Measurements from ENCODE around the gene SSH3.

The SSH3 gene

GRCh38 chr11:67280788-67281551 lies 22.4 kb upstream of the SSH3 start:
- Histone ChIP-seq H3K4me1 (ENCODE audit: insufficient read depth, low read length) (no peaks in the 10 kb centered on the region), H2AFZ (ENCODE audit: low read depth, low read length) (no peak overlapping the region), H3K4me3 (ENCODE audit: low read length) (no peak overlapping the region), H3K27me3 (ENCODE audit: insufficient read depth, low read length) (no peaks in the 10 kb centered on the region), H3K9me3 (ENCODE audit: low read length) (no peaks in the 10 kb centered on the region), H3K36me3 (ENCODE audit: insufficient read depth, low read length) (peaks cover 57% of the 10 kb centered on the region)

DNA sequence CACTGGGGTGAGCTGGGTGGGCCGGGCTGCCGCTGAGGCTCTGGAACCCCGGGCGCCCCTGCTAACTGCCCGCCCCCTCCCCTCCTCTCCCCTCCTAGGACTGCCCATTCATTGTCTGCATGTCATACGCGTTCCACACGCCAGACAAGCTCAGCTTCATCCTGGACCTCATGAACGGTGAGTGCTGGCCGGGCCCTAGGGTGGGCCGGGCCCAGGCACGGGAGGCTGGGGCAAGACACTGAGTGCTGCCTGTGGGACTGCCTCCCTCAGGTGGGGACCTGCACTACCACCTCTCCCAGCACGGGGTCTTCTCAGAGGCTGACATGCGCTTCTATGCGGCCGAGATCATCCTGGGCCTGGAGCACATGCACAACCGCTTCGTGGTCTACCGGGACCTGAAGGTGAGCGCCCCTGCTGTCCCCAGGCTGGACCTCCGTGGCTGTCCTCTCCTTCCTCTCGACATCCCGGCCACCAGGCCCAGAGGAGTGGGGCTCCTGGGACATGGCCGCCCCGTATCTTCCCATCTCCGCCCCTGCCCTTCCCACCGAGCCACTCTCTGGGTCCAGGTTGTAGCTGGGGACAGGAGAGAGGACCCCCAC lies 21.7 kb upstream of the SSH3 start:
- no peaks in the 10 kb centered on the region for H3K27me3 ChIP-seq (ENCODE audit: insufficient read depth, low read length)
- no peaks in the 10 kb centered on the region for H3K4me1 ChIP-seq (ENCODE audit: insufficient read depth, low read length)
- no peaks in the 10 kb centered on the region for H3K9me3 ChIP-seq (ENCODE audit: low read length)
- peaks cover 57% of the 10 kb centered on the region for H3K36me3 ChIP-seq (ENCODE audit: insufficient read depth, low read length)
- H2AFZ ChIP-seq (ENCODE audit: low read depth, low read length): no peak overlapping the region
- no peak overlapping the region for H3K4me3 ChIP-seq (ENCODE audit: low read length)

DNA sequence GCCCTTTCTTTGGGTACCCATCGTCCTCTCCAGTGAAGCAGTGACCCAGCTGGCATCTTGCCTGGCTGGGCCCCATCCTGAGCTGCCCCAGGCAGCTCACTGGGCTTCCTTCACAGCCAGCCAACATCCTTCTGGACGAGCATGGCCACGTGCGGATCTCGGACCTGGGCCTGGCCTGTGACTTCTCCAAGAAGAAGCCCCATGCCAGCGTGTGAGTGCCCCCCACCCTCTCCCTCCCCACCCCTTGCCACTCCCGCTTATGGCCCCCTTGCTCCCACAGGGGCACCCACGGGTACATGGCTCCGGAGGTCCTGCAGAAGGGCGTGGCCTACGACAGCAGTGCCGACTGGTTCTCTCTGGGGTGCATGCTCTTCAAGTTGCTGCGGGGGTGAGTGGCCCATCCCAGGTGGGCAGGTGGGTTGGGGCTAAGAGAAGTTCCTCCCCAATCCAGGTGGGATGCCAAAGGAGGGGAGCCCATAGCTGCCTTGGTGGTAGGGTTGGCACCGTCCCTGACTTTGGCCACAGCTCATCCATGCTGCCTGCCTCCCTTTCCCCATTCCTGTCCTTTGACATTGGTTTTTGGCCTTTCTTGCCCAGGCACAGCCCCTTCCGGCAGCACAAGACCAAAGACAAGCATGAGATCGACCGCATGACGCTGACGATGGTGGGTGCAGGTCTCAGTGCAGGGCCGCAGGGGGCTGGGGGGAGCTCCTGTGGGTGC lies 21.0 kb upstream of the SSH3 start:
- H3K27me3 ChIP-seq (ENCODE audit: insufficient read depth, low read length): no peaks in the 10 kb centered on the region
- no peak overlapping the region for H2AFZ ChIP-seq (ENCODE audit: low read depth, low read length)
- no peak overlapping the region for H3K4me3 ChIP-seq (ENCODE audit: low read length)
- H3K36me3 ChIP-seq (ENCODE audit: insufficient read depth, low read length): peaks cover 57% of the 10 kb centered on the region
- H3K9me3 ChIP-seq (ENCODE audit: low read length): no peaks in the 10 kb centered on the region
- no peaks in the 10 kb centered on the region for H3K4me1 ChIP-seq (ENCODE audit: insufficient read depth, low read length)

- Histone ChIP-seq H3K4me1 (ENCODE audit: insufficient read depth, low read length) (peaks cover 5% of the 10 kb centered on the region), H3K36me3 (ENCODE audit: insufficient read depth, low read length) (peaks cover 55% of the 10 kb centered on the region), H3K4me3 (ENCODE audit: low read length) (no peak overlapping the region), H3K27me3 (ENCODE audit: insufficient read depth, low read length) (no peaks in the 10 kb centered on the region), H3K9me3 (ENCODE audit: low read length) (no peaks in the 10 kb centered on the region), H2AFZ (ENCODE audit: low read depth, low read length) (no peak overlapping the region)
Observed at GRCh38 chr11:67282876-67283371, 20.4 kb upstream of the SSH3 start.

DNA sequence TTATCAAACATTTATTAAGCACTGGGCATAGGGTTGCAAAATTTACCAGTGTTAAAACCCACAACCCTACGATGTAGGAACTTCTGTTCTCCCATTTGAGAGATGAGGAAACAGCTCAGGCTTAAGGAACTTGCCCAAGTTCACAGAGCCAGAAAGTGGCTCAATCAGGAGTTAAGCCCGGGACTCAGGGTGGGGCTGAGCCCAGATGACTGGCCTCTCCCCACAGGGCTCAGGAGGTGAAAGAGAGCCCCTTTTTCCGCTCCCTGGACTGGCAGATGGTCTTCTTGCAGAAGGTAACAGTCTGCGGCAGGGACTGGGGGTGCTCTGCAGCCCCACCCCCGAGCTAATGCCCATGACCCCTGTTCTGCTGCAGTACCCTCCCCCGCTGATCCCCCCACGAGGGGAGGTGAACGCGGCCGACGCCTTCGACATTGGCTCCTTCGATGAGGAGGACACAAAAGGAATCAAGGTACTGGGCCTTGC lies 19.8 kb upstream of the SSH3 start:
- H3K27me3 ChIP-seq (ENCODE audit: insufficient read depth, low read length): no peaks in the 10 kb centered on the region
- no peak overlapping the region for H3K4me3 ChIP-seq (ENCODE audit: low read length)
- H2AFZ ChIP-seq (ENCODE audit: low read depth, low read length): no peak overlapping the region
- H3K9me3 ChIP-seq (ENCODE audit: low read length): no peaks in the 10 kb centered on the region
- H3K36me3 ChIP-seq (ENCODE audit: insufficient read depth, low read length): peaks cover 53% of the 10 kb centered on the region
- H3K4me1 ChIP-seq (ENCODE audit: insufficient read depth, low read length): peaks cover 9% of the 10 kb centered on the region

GRCh38 chr11:67284811-67285540 lies 18.4 kb upstream of the SSH3 start:
- peaks cover 11% of the 10 kb centered on the region for H3K4me1 ChIP-seq (ENCODE audit: insufficient read depth, low read length)
- H2AFZ ChIP-seq (ENCODE audit: low read depth, low read length): no peak overlapping the region
- H3K9me3 ChIP-seq (ENCODE audit: low read length): no peaks in the 10 kb centered on the region
- H3K36me3 ChIP-seq (ENCODE audit: insufficient read depth, low read length): peaks cover 44% of the 10 kb centered on the region
- no peaks in the 10 kb centered on the region for H3K27me3 ChIP-seq (ENCODE audit: insufficient read depth, low read length)
- no peak overlapping the region for H3K4me3 ChIP-seq (ENCODE audit: low read length)

DNA sequence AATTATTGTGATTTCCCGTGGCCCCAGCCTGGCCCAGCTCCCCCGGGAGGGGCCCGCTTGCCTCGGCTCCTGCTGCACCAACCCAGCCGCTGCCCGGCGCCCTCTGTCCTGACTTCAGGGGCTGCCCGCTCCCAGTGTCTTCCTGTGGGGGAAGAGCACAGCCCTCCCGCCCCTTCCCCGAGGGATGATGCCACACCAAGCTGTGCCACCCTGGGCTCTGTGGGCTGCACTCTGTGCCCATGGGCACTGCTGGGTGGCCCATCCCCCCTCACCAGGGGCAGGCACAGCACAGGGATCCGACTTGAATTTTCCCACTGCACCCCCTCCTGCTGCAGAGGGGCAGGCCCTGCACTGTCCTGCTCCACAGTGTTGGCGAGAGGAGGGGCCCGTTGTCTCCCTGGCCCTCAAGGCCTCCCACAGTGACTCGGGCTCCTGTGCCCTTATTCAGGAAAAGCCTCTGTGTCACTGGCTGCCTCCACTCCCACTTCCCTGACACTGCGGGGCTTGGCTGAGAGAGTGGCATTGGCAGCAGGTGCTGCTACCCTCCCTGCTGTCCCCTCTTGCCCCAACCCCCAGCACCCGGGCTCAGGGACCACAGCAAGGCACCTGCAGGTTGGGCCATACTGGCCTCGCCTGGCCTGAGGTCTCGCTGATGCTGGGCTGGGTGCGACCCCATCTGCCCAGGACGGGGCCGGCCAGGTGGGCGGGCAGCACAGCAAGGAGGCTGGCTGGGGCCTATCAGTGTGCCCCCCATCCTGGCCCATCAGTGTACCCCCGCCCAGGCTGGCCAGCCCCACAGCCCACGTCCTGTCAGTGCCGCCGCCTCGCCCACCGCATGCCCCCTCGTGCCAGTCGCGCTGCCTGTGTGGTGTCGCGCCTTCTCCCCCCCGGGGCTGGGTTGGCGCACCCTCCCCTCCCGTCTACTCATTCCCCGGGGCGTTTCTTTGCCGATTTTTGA lies 17.5 kb upstream of the SSH3 start:
- Histone ChIP-seq H2AFZ (ENCODE audit: low read depth, low read length) (no peak overlapping the region), H3K4me3 (ENCODE audit: low read length) (no peak overlapping the region), H3K36me3 (ENCODE audit: insufficient read depth, low read length) (peaks cover 40% of the 10 kb centered on the region), H3K9me3 (ENCODE audit: low read length) (no peaks in the 10 kb centered on the region), H3K27me3 (ENCODE audit: insufficient read depth, low read length) (no peaks in the 10 kb centered on the region), H3K4me1 (ENCODE audit: insufficient read depth, low read length) (peaks cover 15% of the 10 kb centered on the region)

GRCh38 chr11:67286621-67287333 lies 16.6 kb upstream of the SSH3 start:
- Histone ChIP-seq H3K4me1 (ENCODE audit: insufficient read depth, low read length) (peaks cover 15% of the 10 kb centered on the region), H2AFZ (ENCODE audit: low read depth, low read length) (no peak overlapping the region), H3K9me3 (ENCODE audit: low read length) (no peaks in the 10 kb centered on the region), H3K4me3 (ENCODE audit: low read length) (no peak overlapping the region), H3K27me3 (ENCODE audit: insufficient read depth, low read length) (no peaks in the 10 kb centered on the region), H3K36me3 (ENCODE audit: insufficient read depth, low read length) (peaks cover 41% of the 10 kb centered on the region)

DNA sequence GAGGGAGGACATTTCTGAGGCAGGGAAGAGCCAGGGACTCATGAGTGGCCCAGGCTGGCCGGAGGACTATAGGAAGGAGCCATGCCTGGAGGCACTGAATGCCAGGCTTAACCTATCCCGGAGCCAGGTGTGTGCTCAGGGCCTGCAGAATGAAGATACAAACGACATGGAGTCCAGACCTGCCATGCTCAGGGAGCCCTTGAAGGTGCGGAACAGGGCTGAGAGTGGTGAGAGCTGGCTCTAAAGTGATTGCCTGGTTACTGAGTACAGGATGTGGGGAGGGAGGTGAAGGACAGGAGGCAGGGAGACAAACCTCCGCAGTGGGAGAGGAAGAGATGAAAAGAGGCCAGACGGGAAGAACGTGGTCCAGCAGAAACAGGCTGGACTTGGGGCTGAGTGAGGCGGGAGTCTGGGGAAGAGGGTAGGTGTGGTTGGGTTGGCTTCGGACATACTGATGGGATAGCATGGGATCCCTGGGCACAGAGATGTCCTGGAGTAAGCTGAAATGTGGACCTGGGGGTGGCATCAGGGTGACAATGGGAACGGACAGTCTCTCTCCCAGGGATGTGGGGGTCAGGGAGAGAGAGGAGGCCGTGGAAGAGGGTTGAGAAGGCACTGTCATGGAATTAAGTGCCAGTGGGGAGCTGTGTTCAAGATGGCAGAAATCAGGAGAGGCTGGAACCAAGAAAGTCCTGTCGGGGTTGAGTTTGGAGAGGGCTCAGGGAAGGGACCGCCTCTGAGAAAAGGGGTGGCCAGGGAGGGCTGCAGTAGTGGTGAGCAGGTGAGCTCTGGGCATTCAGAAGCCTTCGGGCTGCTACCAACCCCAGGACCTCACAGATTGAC lies 15.8 kb upstream of the SSH3 start:
- Histone ChIP-seq H3K9me3 (ENCODE audit: low read length) (no peaks in the 10 kb centered on the region), H3K4me3 (ENCODE audit: low read length) (peak overlapping the region; percentile 72), H2AFZ (ENCODE audit: low read depth, low read length) (peak overlapping the region; percentile 86), H3K27me3 (ENCODE audit: insufficient read depth, low read length) (no peaks in the 10 kb centered on the region), H3K36me3 (ENCODE audit: insufficient read depth, low read length) (peaks cover 40% of the 10 kb centered on the region), H3K4me1 (ENCODE audit: insufficient read depth, low read length) (peaks cover 15% of the 10 kb centered on the region)

DNA sequence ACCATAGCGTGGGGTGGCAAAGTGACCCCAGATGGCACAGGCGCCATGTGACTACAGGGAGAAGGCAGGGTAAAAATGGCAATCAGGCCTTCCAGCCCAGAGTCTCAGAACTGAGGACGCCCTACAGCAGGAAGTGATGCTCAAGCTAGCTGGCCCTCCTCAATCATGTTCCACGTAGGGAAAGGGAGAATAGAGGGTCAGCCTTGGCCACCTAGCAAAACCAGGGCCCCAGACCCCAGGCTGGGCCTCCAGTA lies 15.2 kb upstream of the SSH3 start:
- Histone ChIP-seq H3K27me3 (ENCODE audit: insufficient read depth, low read length) (no peaks in the 10 kb centered on the region), H3K36me3 (ENCODE audit: insufficient read depth, low read length) (peaks cover 37% of the 10 kb centered on the region), H3K4me3 (ENCODE audit: low read length) (peak overlapping the region; percentile 72)

More for the DNA sequence above, 15.2 kb upstream of the SSH3 start:
- peak overlapping the region; percentile 86 for H2AFZ ChIP-seq (ENCODE audit: low read depth, low read length)
- H3K4me1 ChIP-seq (ENCODE audit: insufficient read depth, low read length): peaks cover 15% of the 10 kb centered on the region
- H3K9me3 ChIP-seq (ENCODE audit: low read length): no peaks in the 10 kb centered on the region
